ENCODE results near the gene CABLES2. TPM values are rescaled to one million over a fixed set of nuclear protein-coding genes. Genes with fewer than 3 reads are reported as not detected.

CABLES2 gene
- total RNA-seq, 1 donor from 2014 or later = 8.1 TPM

DNA sequence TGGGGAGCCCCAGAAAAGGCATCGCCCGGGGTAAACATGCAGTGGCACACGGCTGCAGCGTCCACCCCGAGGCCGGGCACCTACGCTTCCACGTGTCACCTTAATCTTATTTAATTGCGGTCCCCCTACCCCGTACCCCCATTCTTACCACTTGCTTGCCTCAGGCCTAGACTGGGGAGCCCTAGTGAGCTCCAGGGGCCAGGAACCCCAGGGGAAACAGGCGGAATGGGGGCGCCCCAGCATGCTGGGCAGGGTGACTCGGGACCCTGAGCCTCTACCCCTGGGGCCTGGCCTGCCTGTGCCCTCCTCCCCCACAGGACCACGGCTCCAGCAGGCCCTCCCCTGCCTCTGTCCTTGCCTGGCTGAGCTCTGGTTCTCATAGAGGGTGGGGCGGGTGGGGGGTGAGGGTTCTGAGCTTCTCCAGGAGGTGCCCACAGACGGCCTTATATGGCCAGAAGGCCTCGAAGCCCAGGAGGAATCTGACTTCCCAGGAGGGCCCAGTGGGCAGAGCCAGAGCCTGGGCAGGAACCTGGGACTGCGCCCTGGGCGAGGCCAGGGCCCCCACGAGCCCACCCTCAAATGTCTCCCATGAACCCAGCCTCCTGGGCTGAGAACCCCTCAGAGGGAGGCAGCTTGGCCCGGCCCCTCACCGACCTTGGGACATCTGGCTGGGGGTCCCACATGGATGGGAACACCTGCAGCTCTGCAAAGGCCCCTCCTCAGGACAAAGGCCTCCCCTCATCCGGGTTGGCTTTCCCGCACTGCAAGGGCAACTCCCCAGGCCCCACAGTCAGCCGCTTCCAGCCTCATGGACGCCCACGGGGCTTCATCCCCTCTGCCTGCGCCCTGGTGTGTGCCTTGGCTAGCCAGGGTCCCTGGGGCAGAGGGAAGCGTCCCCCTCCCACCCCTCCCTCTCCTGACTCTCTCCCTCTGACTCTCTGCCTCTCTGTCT, 34.8 kb downstream of the CABLES2 start:
- no peaks in the 10 kb centered on the region for H3K9me3 ChIP-seq (ENCODE audit: low read depth)
- no peaks in the 10 kb centered on the region for H3K79me2 ChIP-seq (ENCODE audit: low read depth)
- H3K27ac ChIP-seq = no peak overlapping the region
- no peak overlapping the region for H3K4me3 ChIP-seq
- Mint-ChIP-seq H3K27me3 (ENCODE audit: insufficient read depth, low read depth) (peaks cover 15% of the 10 kb centered on the region), H3K9me3 (peaks cover 2% of the 10 kb centered on the region), H3K27ac (no peak overlapping the region), H3K36me3 (peaks cover 3% of the 10 kb centered on the region), H3K4me1 (peaks cover 20% of the 10 kb centered on the region), H3K4me3 (no peak overlapping the region)
- H3K27me3 ChIP-seq = no peaks in the 10 kb centered on the region
- H2AFZ ChIP-seq (replicated peaks) = no peak overlapping the region
- peaks cover 49% of the 10 kb centered on the region for H3F3A ChIP-seq (ENCODE audit: low read depth)
- no peak overlapping the region for H3K4me2 ChIP-seq
- TF ChIP-seq EZH2phosphoT487 (IDR thresholded peaks at IDR 0.05) (no peak), EZH2 (IDR thresholded peaks at IDR 0.05) (no peak)
- TF ChIP-seq, protein P1, sequence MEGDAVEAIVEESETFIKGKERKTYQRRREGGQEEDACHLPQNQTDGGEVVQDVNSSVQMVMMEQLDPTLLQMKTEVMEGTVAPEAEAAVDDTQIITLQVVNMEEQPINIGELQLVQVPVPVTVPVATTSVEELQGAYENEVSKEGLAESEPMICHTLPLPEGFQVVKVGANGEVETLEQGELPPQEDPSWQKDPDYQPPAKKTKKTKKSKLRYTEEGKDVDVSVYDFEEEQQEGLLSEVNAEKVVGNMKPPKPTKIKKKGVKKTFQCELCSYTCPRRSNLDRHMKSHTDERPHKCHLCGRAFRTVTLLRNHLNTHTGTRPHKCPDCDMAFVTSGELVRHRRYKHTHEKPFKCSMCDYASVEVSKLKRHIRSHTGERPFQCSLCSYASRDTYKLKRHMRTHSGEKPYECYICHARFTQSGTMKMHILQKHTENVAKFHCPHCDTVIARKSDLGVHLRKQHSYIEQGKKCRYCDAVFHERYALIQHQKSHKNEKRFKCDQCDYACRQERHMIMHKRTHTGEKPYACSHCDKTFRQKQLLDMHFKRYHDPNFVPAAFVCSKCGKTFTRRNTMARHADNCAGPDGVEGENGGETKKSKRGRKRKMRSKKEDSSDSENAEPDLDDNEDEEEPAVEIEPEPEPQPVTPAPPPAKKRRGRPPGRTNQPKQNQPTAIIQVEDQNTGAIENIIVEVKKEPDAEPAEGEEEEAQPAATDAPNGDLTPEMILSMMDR (IDR thresholded peaks at IDR 0.05) = no peak
- no peak for DNase-seq (ENCODE audit: low spot score)
- no peak overlapping the region for H3K9ac ChIP-seq
- no peaks in the 10 kb centered on the region for H4K20me1 ChIP-seq (ENCODE audit: low read depth)
- H3K36me3 ChIP-seq = no peaks in the 10 kb centered on the region
- peaks cover 42% of the 10 kb centered on the region for H3K4me1 ChIP-seq

DNA sequence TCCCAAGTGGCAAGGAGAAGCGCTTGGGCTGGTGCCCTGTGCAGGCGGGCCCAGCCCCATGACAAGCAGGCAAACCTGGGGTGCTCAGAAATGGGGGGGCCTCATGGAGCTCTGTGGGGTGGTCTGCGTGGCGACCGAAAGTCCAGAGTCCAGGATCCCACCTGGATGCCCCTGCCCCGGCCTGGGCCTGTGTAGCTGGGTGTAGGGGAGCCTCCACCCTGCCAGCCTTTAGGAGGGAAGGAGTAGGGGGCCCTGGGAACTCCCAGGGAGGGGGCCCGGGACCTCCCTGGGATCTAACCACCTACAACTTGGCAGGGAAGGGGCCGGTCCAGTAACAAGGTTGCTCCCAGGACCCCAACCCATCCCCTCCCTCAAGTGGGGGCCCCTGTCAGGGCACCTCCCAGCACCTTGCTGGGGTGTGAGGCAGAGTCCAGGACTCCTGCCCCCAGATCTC, 35.5 kb downstream of the CABLES2 start:
- TF ChIP-seq EZH2 (IDR thresholded peaks at IDR 0.05) (no peak), EZH2phosphoT487 (IDR thresholded peaks at IDR 0.05) (no peak)
- TF ChIP-seq, protein P1 (IDR thresholded peaks at IDR 0.05) = no peak
- no peak overlapping the region for H2AFZ ChIP-seq (replicated peaks)
- H3K27ac ChIP-seq = no peak overlapping the region
- DNase-seq (ENCODE audit: low spot score) = no peak
- H3K27me3 Mint-ChIP-seq (ENCODE audit: insufficient read depth, low read depth) = peaks cover 10% of the 10 kb centered on the region
- H3K27me3 ChIP-seq = no peaks in the 10 kb centered on the region
- H3K4me3 Mint-ChIP-seq = no peak overlapping the region
- H3K79me2 ChIP-seq (ENCODE audit: low read depth) = peaks cover 4% of the 10 kb centered on the region
- H4K20me1 ChIP-seq (ENCODE audit: low read depth) = peaks cover under 1% of the 10 kb centered on the region
- peaks cover 37% of the 10 kb centered on the region for H3K4me1 ChIP-seq
- H3K4me1 Mint-ChIP-seq = peaks cover 15% of the 10 kb centered on the region
- no peaks in the 10 kb centered on the region for H3K9me3 ChIP-seq (ENCODE audit: low read depth)
- no peak overlapping the region for H3K27ac Mint-ChIP-seq
- H3K36me3 Mint-ChIP-seq = no peaks in the 10 kb centered on the region
- H3F3A ChIP-seq (ENCODE audit: low read depth) = peaks cover 43% of the 10 kb centered on the region
- H3K4me3 ChIP-seq = no peak overlapping the region
- H3K9me3 Mint-ChIP-seq = peaks cover 2% of the 10 kb centered on the region
- H3K9ac ChIP-seq = no peak overlapping the region
- H3K4me2 ChIP-seq = no peak overlapping the region
- no peaks in the 10 kb centered on the region for H3K36me3 ChIP-seq

DNA sequence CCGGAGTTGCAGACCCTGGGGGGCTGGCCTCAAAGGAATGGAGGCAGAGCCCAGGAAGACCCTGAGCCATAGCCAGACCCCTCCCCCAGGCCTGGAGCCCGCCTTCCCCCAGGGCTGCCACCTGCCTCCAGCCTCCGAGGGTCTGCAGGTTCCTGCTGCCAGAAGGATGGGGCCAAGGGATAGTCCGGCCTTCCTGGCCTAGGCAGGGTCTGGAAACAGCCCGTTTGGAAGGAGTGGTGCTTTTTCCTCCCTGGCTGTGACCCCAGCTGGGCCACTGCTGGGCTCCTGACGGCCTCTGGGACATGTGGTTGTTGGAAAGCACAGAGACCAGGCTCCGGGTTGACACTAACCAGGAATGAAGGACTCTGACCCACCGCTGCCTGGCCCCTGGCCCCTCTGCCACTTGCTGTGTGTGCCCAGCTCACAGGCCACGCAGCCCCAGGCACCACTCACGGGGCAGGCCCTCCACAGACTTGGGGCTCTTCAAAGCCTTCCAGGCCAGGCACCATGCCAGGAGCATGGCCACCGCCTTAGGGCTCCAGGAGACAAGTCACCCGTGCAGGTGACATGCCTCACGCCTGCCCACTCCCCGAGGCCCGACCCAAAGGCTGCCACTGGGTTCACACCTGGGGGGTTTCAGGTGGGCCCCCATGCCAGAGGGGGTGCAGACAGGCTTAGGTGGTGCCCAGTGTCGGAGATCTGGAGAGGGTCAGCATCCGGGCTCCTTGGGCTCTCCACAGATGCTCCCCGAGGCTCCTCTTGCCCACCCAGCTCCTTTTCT, 36.1 kb downstream of the CABLES2 start:
- H2AFZ ChIP-seq (replicated peaks) = no peak overlapping the region
- H3K4me3 ChIP-seq = no peak overlapping the region
- Mint-ChIP-seq H3K36me3 (no peaks in the 10 kb centered on the region), H3K9me3 (peaks cover 2% of the 10 kb centered on the region), H3K4me1 (peaks cover 16% of the 10 kb centered on the region), H3K27me3 (ENCODE audit: insufficient read depth, low read depth) (peaks cover 9% of the 10 kb centered on the region), H3K27ac (no peak overlapping the region), H3K4me3 (no peak overlapping the region)
- no peak overlapping the region for H3K9ac ChIP-seq
- H3K4me2 ChIP-seq = no peak overlapping the region
- H3K27ac ChIP-seq = no peak overlapping the region
- H3K9me3 ChIP-seq (ENCODE audit: low read depth) = no peaks in the 10 kb centered on the region
- H3F3A ChIP-seq (ENCODE audit: low read depth) = peaks cover 45% of the 10 kb centered on the region
- DNase-seq (ENCODE audit: low spot score) = no peak
- no peaks in the 10 kb centered on the region for H3K27me3 ChIP-seq
- peaks cover 10% of the 10 kb centered on the region for H3K79me2 ChIP-seq (ENCODE audit: low read depth)
- no peaks in the 10 kb centered on the region for H3K36me3 ChIP-seq
- TF ChIP-seq EZH2 (IDR thresholded peaks at IDR 0.05) (no peak), EZH2phosphoT487 (IDR thresholded peaks at IDR 0.05) (no peak)
- TF ChIP-seq, protein P1 (IDR thresholded peaks at IDR 0.05) = no peak
- H4K20me1 ChIP-seq (ENCODE audit: low read depth) = peaks cover 7% of the 10 kb centered on the region
- H3K4me1 ChIP-seq = peaks cover 36% of the 10 kb centered on the region
